Left lung (tissue), 14 donors: ENCODE data around the gene C6orf47. TPM values are rescaled to one million over a fixed set of nuclear protein-coding genes. Genes with fewer than 3 reads are reported as not detected.
"Not testable (repeated sequence)": the region's sequence is repeated elsewhere in the genome, so short reads cannot be mapped to it uniquely, and the experiment has no call there.

ENCODE experiments used
- ATAC-seq: fragments of 200-7000 bp; cut with Tn5 transposase; one replicate; pipeline ENCODE4 v1.9.1; 2020; ENCODE audit warnings: moderate library complexity
- DNase-seq, 4 donors: peaks; one replicate each; pipeline ENCODE4 v3.0.0-alpha.2; 2013 to 2020
- H3K27ac ChIP-seq, 2 donors: fragments of 200-600 bp; sonication (generic) in 1 of 2; one replicate each; pipeline versions ENCODE4 v1.5.0 to v1.8.0; 2020 to 2021
- H3K27me3 ChIP-seq, 2 donors: fragments of 200-600 bp; sonication (generic) in 1 of 2; one replicate each; pipeline versions ENCODE4 v1.5.0 to v1.8.0; 2020 to 2021
- H3K36me3 ChIP-seq, 2 donors: fragments of 200-600 bp; sonication (generic) in 1 of 2; one replicate each; pipeline versions ENCODE4 v1.5.0 to v1.8.0; 2020 to 2021
- H3K4me1 ChIP-seq, 2 donors: fragments of 200-600 bp; one replicate each; pipeline ENCODE4 v1.8.0; 2021
- H3K4me3 ChIP-seq, 2 donors: fragments of 200-600 bp; sonication (generic) in 1 of 2; one replicate each; pipeline versions ENCODE4 v1.5.0 to v1.8.0; 2020 to 2021; ENCODE audit warnings: mild to moderate bottlenecking in 1 of 2
- H3K9me3 ChIP-seq, 2 donors: fragments of 200-600 bp; sonication (generic) in 1 of 2; one replicate each; pipeline versions ENCODE4 v1.5.0 to v1.8.0; 2020 to 2021
- intact Hi-C, 2 donors: fragments of 100-400 bp; cut with DNase I; formaldehyde crosslinking; loops; one replicate each; pipeline versions ENCODE4 v1.11.2 to v1.14.2; 2022
- long read RNA-seq, 12 donors: library from polyadenylated mRNA in 2 of 12; unstranded in 2 of 12; transcript quantifications; one replicate each; pipeline ENCODE4 v2.0.0 and lab custom pipeline, GENCODE V29; 2019 to 2026
- polyA plus RNA-seq, 6 donors: library from polyadenylated mRNA; unstranded; fragments of 120-200 nt; gene quantifications; one replicate each; pipeline ENCODE4 v1.2.1, GENCODE V29; 2013; ENCODE audit not compliant: insufficient read length in 6 of 6
- total RNA-seq, 2 donors: library from RNA; stranded (reverse); fragmentation: NEBNext Ultra II Directional; extraction: Animal tissue kit (Norgen Biotek cat#: 25700); gene quantifications; one replicate each; pipeline ENCODE4 v1.2.1, GENCODE V29; 2021
- TF ChIP-seq, protein P1 (sequence below), 2 donors: fragments of 200-600 bp; sonication (generic) in 1 of 2; IDR thresholded peaks; one replicate each; pipeline versions ENCODE4 v1.5.0 to v1.8.0; 2021; ENCODE audit warnings: antibody characterized with exemption in 2 of 2
- donor health status: DM: no; HTN: yes; CAD: no.
- donor health status: DM: no; HTN: no; CAD: no.

C6orf47 gene, protein sequence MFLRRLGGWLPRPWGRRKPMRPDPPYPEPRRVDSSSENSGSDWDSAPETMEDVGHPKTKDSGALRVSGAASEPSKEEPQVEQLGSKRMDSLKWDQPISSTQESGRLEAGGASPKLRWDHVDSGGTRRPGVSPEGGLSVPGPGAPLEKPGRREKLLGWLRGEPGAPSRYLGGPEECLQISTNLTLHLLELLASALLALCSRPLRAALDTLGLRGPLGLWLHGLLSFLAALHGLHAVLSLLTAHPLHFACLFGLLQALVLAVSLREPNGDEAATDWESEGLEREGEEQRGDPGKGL
- 10 to 100 TPM; 21.9 to 23.8 TPM for total RNA-seq
- polyA plus RNA-seq: 10 to 100 TPM; 15.3 to 19.8 (median 17.4) TPM
- long read RNA-seq, donor 1, transcript C6orf47-202 (1 exons, 2,475 nt): major isoform, 32 of 32 reads
- long read RNA-seq, donor 1, partial matches to known transcripts: 0 of 32 reads
- long read RNA-seq, donor 1, other reads (novel, unspliced or antisense): 0 of 32 reads
- long read RNA-seq, donor 2, transcript C6orf47-202 (1 exons, 2,475 nt): major isoform, 25 of 25 reads
- long read RNA-seq, donor 2, partial matches to known transcripts: 0 of 25 reads
- long read RNA-seq, donor 2, other reads (novel, unspliced or antisense): 0 of 25 reads
- long read RNA-seq, donor 3, transcript C6orf47-202 (1 exons, 2,475 nt): major isoform, 22 of 22 reads
- long read RNA-seq, donor 3, partial matches to known transcripts: 0 of 22 reads
- long read RNA-seq, donor 3, other reads (novel, unspliced or antisense): 0 of 22 reads
- long read RNA-seq, donor 4, transcript C6orf47-202 (1 exons, 2,475 nt): major isoform, 15 of 15 reads
- long read RNA-seq, donor 4, partial matches to known transcripts: 0 of 15 reads
- long read RNA-seq, donor 4, other reads (novel, unspliced or antisense): 0 of 15 reads
- long read RNA-seq, donor 5, transcript C6orf47-202 (1 exons, 2,475 nt): major isoform, 14 of 14 reads
- long read RNA-seq, donor 5, partial matches to known transcripts: 0 of 14 reads
- long read RNA-seq, donor 5, other reads (novel, unspliced or antisense): 0 of 14 reads
- long read RNA-seq, donor 6, transcript C6orf47-202 (1 exons, 2,475 nt): major isoform, 12 of 12 reads
- long read RNA-seq, donor 6, partial matches to known transcripts: 0 of 12 reads
- long read RNA-seq, donor 6, other reads (novel, unspliced or antisense): 0 of 12 reads
- long read RNA-seq, donor 7, transcript C6orf47-202 (1 exons, 2,475 nt): major isoform, 12 of 12 reads
- long read RNA-seq, donor 7, partial matches to known transcripts: 0 of 12 reads
- long read RNA-seq, donor 7, other reads (novel, unspliced or antisense): 0 of 12 reads
- long read RNA-seq, donor 8, transcript C6orf47-202 (1 exons, 2,475 nt): major isoform, 21 of 21 reads
- long read RNA-seq, donor 8, partial matches to known transcripts: 0 of 21 reads
- long read RNA-seq, donor 8, other reads (novel, unspliced or antisense): 0 of 21 reads
- long read RNA-seq, donor 9, partial matches to known transcripts: 0 of 1 reads
- long read RNA-seq, donor 9, other reads (novel, unspliced or antisense): 0 of 1 reads
- long read RNA-seq, donor 10, transcript C6orf47-202 (1 exons, 2,475 nt): major isoform, 8 of 8 reads
- long read RNA-seq, donor 10, partial matches to known transcripts: 0 of 8 reads
- long read RNA-seq, donor 10, other reads (novel, unspliced or antisense): 0 of 8 reads
- long read RNA-seq, donor 11, transcript C6orf47-202 (1 exons, 2,475 nt): major isoform, 23 of 23 reads
- long read RNA-seq, donor 11, partial matches to known transcripts: 0 of 23 reads
- long read RNA-seq, donor 11, other reads (novel, unspliced or antisense): 0 of 23 reads
- long read RNA-seq, donor 12, transcript C6orf47-202 (1 exons, 2,475 nt): major isoform, 17 of 17 reads
- long read RNA-seq, donor 12, partial matches to known transcripts: 0 of 17 reads
- long read RNA-seq, donor 12, other reads (novel, unspliced or antisense): 0 of 17 reads

DNA sequence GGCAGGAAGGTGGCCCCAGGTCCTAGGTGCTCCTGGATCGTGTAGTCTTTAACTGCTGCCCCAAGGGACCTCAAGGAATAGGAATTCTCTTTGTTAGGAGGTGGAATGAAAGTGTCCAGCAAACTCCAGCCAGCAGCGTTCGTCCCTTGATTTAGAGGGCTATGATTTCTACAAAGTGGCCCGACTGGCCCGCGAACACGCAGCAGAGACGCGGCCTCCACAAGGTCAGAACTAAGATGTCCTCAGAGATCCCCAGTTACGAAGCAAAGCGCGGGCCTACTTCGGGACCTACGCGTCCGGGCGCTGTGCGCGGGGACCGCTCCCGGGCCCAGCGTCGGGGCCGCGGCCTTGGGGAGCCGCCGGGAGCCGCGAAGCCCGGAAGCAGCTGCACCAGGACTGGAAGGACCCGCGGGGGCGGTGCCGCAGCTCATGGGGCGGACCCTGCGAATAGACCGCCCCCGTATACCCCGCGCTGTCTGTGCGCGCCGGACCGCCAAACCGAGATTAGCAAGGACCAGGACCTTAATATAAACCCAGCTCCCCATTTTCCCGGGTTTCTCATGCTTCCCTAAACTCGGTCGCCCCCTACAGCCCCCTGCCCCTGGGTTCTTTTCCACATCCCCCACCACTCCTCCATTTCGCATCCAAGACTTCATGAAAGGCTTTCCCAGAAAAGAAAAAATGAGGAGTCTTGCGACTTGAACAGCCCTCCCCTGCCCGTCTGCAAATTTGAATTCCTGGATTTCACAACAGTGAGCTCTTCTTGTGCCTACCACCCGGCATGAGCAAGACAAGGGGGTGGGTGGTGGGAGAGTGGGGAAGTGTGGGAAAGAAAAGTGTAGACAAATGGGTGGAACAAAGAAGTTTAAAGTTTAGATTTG is at the start of gene C6orf47:
Gene C6orf47 (minus strand): TSS at position 398 of the 881 bp plus-strand sequence. CDS start 831 bp downstream, outside the sequence.
- TF ChIP-seq, protein P1, sequence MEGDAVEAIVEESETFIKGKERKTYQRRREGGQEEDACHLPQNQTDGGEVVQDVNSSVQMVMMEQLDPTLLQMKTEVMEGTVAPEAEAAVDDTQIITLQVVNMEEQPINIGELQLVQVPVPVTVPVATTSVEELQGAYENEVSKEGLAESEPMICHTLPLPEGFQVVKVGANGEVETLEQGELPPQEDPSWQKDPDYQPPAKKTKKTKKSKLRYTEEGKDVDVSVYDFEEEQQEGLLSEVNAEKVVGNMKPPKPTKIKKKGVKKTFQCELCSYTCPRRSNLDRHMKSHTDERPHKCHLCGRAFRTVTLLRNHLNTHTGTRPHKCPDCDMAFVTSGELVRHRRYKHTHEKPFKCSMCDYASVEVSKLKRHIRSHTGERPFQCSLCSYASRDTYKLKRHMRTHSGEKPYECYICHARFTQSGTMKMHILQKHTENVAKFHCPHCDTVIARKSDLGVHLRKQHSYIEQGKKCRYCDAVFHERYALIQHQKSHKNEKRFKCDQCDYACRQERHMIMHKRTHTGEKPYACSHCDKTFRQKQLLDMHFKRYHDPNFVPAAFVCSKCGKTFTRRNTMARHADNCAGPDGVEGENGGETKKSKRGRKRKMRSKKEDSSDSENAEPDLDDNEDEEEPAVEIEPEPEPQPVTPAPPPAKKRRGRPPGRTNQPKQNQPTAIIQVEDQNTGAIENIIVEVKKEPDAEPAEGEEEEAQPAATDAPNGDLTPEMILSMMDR (IDR thresholded peaks at IDR 0.05): no peak
- Histone ChIP-seq H3K4me1 (peaks cover 28 to 77% of the 10 kb centered on the region in 2 donors), H3K36me3 (peaks cover 0 to 44% of the 10 kb centered on the region in 2 donors), H3K9me3 (no peaks in the 10 kb centered on the region), H3K27me3 (no peaks in the 10 kb centered on the region), H3K4me3 (peak within 1 kb of the TSS; percentile 73 to 92), H3K27ac (peak within 1 kb of the TSS; percentile 82 to 90)
- intact Hi-C loops: no loop called here
- ATAC-seq (peak; percentile 83), DNase-seq (peak; percentile 81 to 97 (median 90))

DNA sequence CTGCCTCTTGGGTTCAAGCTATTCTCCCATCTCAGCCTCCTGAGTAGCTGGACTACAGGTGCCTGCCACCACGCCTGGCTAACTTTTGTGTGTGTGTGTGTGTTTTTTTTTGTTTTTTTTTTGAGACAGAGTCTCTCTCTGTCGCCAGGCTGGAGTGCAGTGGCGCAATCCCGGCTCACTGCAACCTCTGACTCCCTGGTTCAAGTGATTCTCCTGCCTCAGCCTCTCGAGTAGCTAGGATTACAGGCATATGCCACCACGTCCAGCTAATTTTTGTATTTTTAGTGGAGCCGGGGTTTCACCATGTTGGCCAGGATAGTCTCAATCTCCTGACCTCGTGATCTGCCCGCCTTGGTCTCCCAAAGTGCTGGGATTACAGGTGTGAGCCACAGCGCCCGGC is 48.6 kb upstream of the C6orf47 start:
- ATAC-seq: not testable (repeated sequence)

DNA sequence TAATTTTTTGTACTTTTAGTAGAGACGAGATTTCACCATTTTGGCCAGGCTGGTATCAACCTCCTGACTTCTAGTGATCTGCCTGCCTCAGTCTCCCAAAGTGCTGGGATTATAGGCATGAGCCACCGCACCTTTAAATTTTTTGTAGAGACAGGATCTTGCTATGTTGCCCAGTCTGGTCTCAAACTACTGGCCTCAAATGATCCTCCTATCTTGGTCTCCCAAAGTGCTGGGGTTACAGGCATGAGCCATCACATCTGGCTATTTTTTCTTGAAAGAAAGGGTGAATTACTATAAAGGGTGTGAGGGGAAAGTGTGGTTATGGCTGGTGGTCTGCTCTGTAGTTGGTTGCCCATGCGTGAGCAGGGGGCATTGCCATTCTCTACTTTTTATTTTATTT is 47.6 kb upstream of the C6orf47 start:
- intact Hi-C loops: no loop called here
- no peak for ATAC-seq
- TF ChIP-seq, protein P1 (IDR thresholded peaks at IDR 0.05): no peak

More for the DNA sequence above, 48.6 kb upstream of the C6orf47 start:
- H3K27me3 ChIP-seq, H3K4me3 ChIP-seq, H3K36me3 ChIP-seq, H3K27ac ChIP-seq, H3K9me3 ChIP-seq, intact Hi-C loops, DNase-seq: not testable (repeated sequence)
- H3K4me1 ChIP-seq: peaks cover 0 to 12% of the 10 kb centered on the region in 2 donors

DNA sequence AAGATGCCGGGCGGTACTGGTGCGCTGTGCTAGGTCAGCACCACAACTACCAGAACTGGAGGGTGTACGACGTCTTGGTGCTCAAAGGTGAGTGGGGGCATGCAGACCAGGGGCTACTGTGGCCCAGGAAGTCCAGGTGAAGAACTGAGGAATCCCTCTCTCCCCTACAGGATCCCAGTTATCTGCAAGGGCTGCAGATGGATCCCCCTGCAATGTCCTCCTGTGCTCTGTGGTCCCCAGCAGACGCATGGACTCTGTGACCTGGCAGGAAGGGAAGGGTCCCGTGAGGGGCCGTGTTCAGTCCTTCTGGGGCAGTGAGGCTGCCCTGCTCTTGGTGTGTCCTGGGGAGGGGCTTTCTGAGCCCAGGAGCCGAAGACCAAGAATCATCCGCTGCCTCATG is 47.1 kb upstream of the C6orf47 start:
- ATAC-seq (no peak), DNase-seq (no peak)
- TF ChIP-seq, protein P1 (IDR thresholded peaks at IDR 0.05): no peak
- Histone ChIP-seq H3K4me3 (no peak overlapping the region), H3K27me3 (no peaks in the 10 kb centered on the region), H3K36me3 (no peaks in the 10 kb centered on the region), H3K9me3 (no peaks in the 10 kb centered on the region), H3K4me1 (peaks cover 0 to 19% of the 10 kb centered on the region in 2 donors), H3K27ac (no peak overlapping the region)
- intact Hi-C loops: no loop called here

More for the DNA sequence above, 47.6 kb upstream of the C6orf47 start:
- Histone ChIP-seq H3K27ac (no peak overlapping the region), H3K9me3 (no peaks in the 10 kb centered on the region), H3K27me3 (no peaks in the 10 kb centered on the region), H3K4me3 (no peak overlapping the region), H3K36me3 (no peaks in the 10 kb centered on the region), H3K4me1 (peaks cover 0 to 19% of the 10 kb centered on the region in 2 donors)
- DNase-seq: no peak
